GM19043 (cell line): ENCODE data around the gene PRR30.
"Not testable (repeated sequence)": the region's sequence is repeated elsewhere in the genome, so short reads cannot be mapped to it uniquely, and the experiment has no call there.

ENCODE experiments used
- ATAC-seq: cut with Tn5 transposase; IDR thresholded peaks from one replicate; pipeline ENCODE4 v1.9.1; 2021; ENCODE audit warnings: low read depth; ENCODE audit not compliant: unreplicated experiment

PRR30 gene

DNA sequence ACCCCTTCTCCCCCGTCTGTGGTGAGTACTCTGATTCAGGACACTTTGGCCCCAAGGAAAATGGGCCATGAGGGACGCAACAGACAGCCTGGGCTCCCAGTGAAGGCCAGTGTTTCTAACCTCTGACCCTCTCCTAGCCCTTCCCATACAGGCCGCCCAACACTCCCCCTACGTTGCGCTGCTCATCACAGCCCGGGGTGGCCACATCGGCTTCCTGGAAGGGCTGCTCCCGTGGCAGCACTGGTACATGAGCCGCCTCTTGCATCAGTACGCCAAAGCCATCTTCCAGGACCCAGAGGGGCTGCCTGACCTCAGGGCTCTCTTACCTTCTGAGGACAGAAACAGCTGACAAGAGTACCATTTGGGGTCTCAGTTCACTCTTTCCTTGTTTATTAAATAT lies 8.8 kb downstream of the PRR30 start:
- no peak for ATAC-seq

DNA sequence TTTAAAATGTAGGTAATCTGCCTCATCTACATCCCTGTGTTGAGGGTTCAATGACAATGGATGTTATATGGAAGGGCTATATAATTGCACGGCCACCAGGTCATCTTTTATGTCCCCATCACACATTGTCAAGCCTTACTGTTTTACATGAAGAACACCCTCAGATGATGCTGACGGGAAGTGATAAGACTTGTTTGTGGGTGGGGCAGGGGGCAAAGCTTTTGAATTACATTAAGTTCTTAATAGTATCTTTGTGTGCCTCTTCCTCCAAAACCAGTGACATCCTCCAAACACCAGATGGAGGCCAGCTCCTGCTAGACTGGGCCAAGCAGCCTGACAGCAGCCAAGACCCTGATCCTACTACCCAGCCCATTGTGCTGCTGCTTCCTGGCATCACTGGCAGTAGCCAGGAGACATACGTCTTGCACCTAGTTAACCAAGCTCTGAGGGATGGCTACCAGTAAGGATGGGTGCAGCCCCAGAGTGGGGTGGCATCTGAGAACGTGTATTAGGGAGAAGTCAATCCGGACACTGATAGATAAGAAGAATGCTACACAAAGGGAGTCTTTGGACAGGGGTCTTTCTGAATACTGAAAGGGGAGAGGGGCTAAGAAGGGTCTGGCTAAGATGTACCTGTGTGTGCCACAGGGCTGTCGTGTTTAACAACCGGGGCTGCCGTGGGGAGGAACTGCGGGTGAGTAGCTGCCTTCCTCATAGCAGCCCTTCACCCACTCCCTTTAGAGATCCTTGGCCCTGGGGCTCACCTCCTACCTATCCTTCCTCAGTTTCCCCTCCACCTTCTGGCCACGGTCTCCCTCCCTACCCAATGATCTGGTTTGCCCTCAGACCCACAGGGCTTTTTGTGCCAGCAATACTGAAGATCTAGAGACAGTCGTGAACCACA lies 10.3 kb downstream of the PRR30 start:
- ATAC-seq, result no peak

DNA sequence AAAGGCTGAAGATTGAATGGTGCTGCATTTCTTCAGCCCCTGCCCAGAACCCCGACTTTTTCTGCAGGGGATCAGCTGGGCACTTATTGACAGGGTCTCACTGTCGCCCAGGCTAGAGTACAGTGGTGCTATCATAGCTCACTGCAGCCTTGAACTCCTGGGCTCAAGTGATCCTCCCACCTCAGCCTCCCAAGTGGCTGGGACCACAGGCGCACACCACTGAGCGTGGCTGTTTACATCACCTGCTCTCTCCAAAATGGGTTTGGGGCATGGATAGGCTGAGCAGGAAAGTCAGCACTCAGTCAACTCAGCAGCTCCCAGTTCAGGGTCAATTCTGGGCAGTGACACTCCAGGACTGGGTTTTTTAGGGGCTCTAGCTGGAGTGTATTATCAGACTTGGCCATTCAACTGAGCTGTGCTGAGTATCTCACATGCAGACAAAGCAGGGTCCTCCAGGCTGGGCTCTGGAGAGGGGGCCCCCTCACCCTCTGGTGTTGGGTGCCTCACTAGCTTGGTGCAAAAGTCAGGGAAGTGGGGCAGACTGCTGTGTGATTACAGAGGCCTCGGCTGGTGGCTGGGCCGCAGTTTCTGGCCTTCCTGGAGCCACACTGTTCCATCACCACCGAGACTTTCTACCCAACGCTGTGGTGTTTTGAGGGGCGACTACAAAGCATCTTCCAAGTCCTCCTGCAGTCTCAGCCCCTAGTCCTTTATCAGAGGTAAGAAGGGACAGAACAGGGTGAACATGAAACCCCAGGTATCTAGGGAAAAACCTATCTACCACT lies 11.1 kb downstream of the PRR30 start:
- no peak for ATAC-seq

DNA sequence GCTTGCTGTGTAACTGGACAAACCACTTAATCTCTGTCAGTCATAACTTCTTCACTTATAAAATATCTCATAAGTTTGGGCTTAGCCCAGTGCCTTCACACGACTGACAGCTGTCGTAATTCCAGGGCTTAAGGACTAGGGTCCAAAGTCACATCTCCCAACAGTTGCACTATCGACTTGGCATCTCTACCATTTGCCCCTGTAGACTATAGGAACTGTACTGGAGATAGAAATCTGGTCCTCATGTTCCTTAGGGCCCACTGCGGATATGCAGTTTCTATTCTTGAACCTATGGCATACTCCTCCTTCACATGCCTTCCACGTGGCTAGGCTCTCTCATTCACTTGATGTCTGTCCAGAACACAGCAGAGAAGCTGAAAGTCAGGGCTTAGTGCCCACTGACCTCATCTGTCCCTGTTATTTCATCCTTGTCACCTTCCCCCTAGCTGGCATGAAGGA lies 12.9 kb downstream of the PRR30 start:
- no peak for ATAC-seq

DNA sequence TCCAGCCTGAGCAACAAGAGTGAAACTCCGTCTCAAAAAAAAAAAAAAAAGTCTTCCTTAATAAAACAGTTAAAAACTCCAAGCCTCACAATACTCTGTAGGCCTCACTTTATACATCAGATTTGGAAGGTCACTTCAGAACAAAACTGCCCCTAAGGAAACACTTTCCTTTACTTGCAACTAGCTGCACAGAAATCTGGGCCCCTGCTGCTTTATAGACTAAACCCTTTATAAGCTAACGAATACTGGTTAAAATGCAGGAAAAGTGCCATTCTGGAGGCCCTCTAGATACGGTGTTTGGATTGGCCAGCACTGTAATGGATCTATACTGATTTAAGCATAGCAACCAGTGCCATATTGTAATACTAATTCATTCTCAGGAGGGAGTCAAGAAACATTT lies 14.1 kb downstream of the PRR30 start:
- no peak for ATAC-seq

DNA sequence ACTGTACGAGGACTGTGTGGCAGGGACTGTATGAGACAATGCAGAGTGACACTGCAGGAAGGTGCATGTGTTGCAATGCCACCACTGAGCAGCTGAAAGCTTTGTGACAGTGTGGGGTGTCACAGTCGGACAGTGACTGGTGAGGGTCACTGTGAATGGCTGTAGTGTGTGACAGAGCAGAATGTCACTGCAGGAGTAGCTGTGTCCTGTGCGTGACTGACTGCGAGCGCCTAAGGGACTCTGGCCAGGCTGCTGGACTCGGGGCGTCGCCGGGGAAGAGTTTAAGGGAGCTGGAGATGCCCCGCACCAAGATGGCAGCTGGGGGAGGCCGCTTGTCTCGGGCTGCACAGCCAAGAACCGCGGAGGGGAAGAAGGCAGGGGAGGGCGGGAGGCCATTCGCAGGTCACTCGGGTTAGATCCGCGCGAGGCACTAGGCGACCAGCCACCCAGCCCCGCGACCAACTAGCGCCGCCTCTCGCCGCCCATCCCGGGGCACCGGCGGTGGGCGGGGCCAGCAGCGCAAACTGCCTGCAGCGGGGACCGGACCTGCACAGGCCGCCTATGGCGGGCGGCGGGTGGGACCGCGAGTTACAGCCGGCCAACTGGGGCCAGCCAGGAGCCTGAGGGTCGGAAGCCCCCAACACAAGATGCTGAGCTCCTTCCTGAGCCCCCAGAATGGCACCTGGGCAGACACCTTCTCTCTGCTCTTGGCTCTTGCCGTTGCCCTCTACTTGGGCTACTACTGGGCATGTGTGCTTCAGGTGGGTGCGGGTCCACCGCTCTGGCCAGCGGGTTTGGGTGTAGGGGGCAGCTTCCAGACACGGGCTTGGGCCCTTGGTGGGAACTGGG lies 15.7 kb downstream of the PRR30 start, which contains the start of gene ABHD1:
Gene ABHD1, plus strand, starts transcription at position 514 of the 849 bp plus-strand sequence. Its CDS starts 134 bp downstream, at position 648.
- no peak for ATAC-seq

DNA sequence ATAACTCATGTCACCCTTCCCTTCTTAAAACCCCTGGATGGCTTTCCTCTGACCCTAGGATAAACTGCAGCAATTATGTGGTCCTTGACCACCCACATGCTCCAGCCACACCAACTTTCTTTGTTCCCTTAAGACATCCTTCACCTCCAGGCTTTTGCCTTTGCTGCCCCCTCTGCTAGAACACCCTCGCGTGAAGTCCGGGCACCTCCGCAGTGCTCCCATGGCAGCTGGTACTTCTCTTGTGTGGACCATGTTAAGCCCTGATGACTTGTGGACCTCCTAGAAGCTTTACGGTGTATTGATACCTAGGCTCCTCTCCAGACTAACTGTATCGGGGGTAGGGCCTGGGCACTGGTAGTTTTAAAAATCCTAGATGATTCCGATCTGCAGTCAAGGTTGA lies 16.4 kb downstream of the PRR30 start:
- ATAC-seq, result no peak

DNA sequence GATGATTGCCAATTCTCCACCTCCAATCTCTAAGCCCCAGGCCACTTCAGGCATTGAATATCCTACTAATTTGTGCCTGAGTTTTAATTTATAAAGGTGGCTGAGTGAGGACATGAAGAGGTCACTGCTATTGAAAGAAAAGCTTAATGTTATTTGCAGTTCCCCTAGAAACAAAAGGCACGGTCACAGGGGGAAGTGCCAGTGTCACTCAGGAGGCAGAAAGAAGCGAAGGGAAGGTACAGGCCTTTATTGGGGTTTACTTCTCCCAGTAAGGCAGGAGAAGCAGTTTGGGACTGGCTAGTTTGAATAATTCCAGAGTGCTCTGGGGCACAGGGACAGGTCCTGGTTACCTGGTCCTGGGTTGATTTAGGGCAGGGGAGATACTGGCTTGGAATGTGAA lies 17.3 kb downstream of the PRR30 start:
- ATAC-seq, result no peak

DNA sequence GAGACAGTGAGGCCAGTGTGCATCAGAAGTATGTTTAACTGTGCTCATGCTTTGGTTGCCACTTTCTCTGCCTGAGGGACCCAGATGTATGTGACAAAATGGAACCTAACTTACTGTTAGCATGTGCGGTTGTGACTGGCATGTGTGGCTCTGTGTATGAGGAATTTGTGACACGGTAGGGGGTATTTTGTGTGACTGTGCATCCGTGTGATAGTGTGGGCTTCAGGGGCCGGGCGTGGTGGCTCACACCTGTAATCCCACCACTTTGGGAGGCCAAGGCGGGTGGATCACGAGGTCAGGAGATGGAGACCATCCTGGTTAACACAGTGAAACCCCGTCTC lies 19.9 kb downstream of the PRR30 start:
- ATAC-seq, result not testable (repeated sequence)

DNA sequence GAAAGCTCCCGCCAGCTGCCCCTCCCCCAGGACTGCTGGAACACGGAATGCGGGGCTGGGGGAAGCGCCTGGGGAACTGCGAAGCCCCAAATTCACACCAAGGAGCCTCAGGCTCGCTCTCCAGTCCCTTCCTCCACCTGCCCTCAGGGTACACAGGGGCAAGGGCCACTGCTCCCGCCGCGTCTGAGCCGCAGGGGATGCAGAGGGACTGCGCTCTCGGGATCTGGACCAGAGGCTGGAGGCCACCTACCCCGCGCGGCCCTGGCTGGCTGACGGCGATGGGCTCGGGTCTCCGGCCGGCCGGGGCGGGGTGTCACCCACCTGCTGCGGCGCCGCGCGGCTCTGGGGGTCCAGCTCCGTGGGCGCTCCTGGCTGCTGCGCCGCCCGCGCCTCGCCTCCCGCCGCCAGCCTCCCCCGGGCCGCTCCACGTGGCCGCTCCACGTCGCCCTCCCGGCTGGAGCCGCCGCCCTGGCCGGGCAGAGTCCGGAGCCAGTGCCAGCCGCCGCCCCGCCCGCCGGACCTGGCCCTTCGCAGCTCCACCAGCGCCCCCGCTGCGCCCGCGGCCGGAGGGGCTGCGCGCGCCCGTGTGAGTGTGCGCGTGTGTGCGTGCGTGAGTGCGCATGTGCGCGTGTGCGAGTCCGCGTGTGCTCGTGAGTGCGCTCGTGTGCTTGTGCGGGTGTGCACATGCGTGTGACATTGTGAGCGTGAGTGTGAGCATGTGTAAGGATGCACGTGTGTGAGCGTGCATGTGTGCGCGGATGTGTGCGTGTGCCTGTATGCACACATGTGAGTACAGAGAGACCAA lies 20.5 kb downstream of the PRR30 start, which contains the start of gene CGREF1:
Gene CGREF1, minus strand, starts transcription at position 604 of the 805 bp plus-strand sequence. CDS start 14,762 bp downstream, outside the sequence.
- no peak for ATAC-seq

DNA sequence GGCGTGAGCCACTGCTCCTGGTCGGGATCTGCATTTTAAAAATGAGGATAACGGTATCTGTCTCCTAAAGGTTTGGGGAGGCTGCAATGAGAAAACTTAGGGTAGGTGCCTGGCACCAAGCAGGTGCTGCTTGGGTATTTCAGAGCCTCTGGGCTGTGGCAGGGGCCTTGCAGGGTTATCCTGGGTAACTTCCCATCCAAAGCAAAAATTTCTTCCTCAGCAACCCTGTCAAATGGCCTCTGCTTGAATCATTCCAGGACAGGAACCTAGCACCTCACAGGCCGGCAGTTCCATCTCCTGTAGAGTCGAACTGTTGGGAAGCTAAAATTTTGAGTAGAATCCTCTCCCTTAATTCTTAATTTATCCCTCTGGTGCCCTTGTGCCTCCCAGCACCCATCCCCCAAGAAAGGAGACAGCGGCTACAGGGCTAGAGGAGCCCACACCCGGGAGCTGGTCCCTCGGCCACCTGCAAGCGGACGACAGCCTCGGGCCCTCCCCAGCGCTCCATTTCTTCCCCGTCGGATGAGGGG lies 21.1 kb downstream of the PRR30 start:
- no peak for ATAC-seq

DNA sequence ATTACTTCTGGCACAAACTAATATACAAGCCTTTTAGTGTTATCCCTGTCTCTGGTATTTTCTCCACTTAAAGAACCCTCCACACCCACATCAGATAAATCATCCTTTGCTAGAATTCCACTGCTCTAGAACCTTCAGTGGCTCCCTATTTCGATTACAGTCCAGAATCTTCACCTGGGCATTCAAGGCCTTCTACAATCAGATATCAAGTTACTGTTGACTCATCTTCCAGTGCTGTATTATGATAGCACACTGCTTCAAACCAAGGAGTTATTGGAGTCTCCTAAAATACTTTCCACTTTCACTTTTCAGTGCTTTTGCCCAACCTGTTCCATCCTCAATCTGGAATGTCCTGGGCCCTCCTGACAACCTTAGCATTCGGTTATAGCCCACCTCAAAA lies 23.7 kb downstream of the PRR30 start:
- no peak for ATAC-seq

DNA sequence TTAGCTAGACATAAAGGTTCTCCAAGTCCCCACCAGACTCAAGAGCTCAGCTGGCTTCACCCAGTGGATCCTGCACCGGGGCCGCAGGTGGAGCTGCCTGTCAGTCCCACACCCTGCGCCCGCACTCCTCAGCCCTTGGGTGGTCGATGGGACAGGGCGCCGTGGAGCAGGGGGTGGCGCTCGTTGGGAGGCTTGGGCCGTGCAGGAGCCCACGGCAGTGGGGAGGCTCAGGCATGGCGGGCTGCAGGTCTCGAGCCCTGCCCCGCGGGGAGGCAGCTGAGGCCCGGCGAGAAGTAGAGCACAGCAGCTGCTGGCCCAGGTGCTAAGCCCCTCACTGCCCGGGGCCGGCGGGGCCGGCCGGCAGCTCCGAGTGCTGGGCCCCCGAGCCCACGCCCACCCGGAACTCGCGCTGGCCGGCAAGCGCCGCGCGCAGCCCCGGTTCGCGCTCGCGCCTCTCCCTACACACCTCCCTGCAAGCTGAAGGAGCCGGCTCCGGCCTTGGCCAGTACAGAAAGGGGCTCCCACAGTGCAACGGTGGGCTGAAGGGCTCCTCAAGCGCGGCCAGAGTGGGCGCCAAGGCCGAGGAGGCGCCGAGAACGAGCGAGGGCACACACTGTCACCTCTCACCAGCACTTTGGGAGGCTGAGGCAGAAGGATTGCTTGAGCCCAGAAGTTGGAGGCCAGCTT lies 27.7 kb downstream of the PRR30 start:
- ATAC-seq, result not testable (repeated sequence)

DNA sequence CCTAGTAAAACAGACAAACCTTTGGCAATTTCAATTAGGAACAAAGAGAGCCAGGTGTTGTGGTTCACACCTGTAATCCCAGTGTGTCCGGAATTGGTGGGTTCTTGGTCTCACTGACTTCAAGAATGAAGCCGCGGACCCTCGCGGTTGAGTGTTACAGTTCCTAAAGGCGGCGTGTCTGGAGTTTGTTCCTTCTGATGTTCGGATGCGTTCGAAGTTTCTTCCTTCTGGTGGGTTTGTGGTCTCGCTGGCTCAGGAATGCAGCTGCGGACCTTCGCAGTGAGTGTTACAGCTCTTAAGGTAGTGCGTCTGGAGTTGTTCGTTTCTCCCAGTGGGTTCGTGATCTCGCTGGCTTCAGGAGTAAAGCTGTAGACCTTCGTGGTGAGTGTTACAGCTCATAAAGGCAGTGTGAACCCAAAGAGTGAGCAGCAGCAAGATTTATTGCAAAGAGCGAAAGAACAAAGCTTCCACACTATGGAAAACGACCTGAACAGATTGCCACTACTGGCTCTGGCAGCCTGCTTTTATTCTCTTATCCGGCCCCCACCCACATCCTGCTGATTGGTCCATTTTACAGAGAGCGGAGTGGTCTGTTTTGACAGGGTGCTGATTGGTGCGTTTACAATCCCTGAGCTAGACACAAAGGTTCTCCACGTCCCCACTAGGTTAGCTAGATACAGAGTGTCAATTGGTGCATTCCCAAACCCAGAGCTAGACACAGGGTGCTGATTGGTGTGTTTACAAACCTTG lies 28.4 kb downstream of the PRR30 start:
- ATAC-seq, result not testable (repeated sequence)

DNA sequence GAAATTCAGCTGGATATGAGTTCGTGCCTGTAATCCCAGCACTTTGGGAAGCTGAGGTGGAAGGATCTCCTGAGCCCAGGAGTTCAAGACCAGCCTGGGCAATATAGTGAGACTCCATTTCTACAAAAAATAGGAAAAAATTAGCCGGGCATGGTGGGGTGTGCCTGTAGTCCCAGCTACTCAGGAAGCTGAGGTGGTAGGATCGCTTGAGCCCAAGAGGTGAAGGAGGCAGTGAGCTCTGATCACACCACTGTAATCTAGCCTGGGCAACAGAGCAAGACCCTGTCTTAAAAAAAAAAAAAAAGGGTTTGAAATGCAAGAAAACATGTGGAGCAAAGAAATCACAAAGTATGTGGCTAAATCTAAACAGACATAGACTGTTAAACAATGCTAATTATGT lies 30.1 kb downstream of the PRR30 start:
- ATAC-seq, result no peak

DNA sequence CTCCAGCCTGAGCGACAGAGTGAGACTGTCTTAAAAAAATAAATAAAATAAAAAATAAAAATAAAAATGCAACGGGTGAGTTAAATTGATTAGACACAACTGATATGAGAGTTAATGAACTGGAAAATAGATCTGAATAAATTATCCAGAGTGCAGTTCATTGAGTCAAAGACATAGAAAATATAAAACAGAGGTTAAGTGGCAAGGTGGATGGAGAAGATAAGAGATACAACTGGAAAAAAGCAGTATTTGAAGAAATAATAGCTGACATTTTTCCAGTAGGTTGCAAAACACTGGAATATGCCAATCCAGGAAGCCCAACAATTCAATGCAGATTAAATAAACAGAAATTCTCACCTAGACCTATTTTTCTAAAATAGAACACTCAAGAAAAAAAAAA lies 31.0 kb downstream of the PRR30 start:
- ATAC-seq, result no peak

DNA sequence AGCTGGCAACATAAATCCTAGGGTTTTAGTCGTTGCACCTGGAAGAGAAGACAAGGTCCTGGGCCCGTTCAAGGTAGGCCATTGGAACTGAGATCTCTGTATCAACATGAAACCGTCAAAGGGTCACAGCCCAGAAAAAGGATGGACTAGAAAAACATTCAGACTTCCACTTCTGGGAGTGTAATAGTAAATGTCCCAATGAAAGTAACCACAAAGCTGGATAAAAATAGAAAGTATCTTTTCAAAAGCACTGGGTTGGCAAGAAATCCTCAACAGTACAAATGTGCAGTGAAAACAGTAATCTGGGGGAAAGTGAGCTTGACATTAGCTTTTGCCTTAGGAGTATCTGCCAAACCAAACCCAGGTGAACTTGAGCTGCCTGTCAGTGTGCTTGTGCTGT lies 33.2 kb downstream of the PRR30 start:
- ATAC-seq, result no peak

DNA sequence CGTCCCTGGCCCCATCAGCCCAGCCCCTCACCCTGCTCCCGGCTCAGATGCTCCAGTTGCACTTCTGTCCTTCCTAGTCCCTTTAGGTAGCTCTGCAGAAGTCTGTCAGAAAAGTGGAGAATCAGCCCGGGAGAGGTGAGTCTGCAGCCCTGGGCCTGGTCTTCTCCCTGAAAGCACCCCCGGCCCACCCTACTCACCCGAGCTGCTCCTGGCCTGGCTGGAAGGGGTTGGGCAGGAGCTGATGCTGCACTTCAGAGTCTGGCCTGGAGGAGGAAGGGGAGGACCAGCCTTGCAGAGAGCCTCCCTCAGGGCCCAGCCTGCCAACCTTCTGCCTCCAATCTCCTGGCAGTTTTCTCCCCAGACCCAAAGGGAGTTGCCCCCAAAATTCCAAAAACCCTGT lies 36.9 kb downstream of the PRR30 start:
- no peak for ATAC-seq
